Sigmoid colon (tissue), 7 donors: Measurements from ENCODE around the gene TANGO6. TPM values are rescaled to one million over a fixed set of nuclear protein-coding genes. Genes with fewer than 3 reads are reported as not detected.

Source experiments
- DNase-seq: peaks from one replicate; pipeline ENCODE4 v3.0.0-alpha.2; 2019
- H3K27ac ChIP-seq, 4 donors: fragments of 200-600 bp; sonication (generic); one replicate each; pipeline ENCODE4 v1.5.1; 2016 to 2019; ENCODE audit warnings: mild to moderate bottlenecking in 1 of 4
- H3K27me3 ChIP-seq, 3 donors: fragments of 200-600 bp; sonication (generic); one replicate each; pipeline ENCODE4 v1.5.1; 2019; ENCODE audit warnings: mild to moderate bottlenecking in 1 of 3
- H3K36me3 ChIP-seq, 4 donors: fragments of 200-600 bp; sonication (generic); one replicate each; pipeline ENCODE4 v1.5.1; 2016 to 2019
- H3K4me1 ChIP-seq, 4 donors: fragments of 200-600 bp; sonication (generic); one replicate each; pipeline ENCODE4 v1.5.1; 2017 to 2019
- H3K4me3 ChIP-seq, 4 donors: fragments of 200-600 bp; sonication (generic); one replicate each; pipeline ENCODE4 v1.5.1; 2017 to 2019; ENCODE audit warnings: mild to moderate bottlenecking in 2 of 4, moderate library complexity in 1 of 4
- H3K9me3 ChIP-seq, 4 donors: fragments of 200-600 bp in 3 of 4; sonication (generic) in 3 of 4; one replicate each; pipeline versions ENCODE4 v1.5.1 to v1.6.1; 2013 to 2019
- EP300 ChIP-seq, 4 donors: sonication (generic); formaldehyde crosslinking; IDR thresholded peaks; one replicate each; pipeline ENCODE4 v1.6.1; 2017; ENCODE audit warnings: antibody characterized with exemption in 4 of 4
- POLR2A ChIP-seq, 2 donors: fragments of 450-650 bp; IDR thresholded peaks; one replicate each; pipeline ENCODE4 v1.6.1; 2016; ENCODE audit warnings: antibody characterized with exemption in 2 of 2, mild to moderate bottlenecking in 2 of 2, moderate library complexity in 2 of 2
- POLR2AphosphoS5 ChIP-seq, 4 donors: sonication (generic); formaldehyde crosslinking; IDR thresholded peaks; one replicate each; pipeline ENCODE4 v1.6.1; 2017; ENCODE audit warnings: antibody characterized with exemption in 4 of 4
- WGBS, 2 donors: extraction: QIAGEN DNeasy Blood & Tissue Kit; methylation state at CpG; one replicate each; pipeline ENCODE4 v1.1.7; 2013; 5-methylcytosine and 5-hydroxymethylcytosine counted together
- intact Hi-C: fragments of 100-400 bp; cut with DNase I; formaldehyde crosslinking; loops from one replicate; pipeline ENCODE4 v1.15.1; 2023
- polyA plus RNA-seq, 3 donors: library from polyadenylated mRNA; stranded (reverse); fragments of 200-250 nt; gene quantifications; one replicate each; pipeline ENCODE4 v1.2.3, GENCODE V29; 2013
- total RNA-seq, 4 donors: library from RNA; depleted of rRNA; stranded (reverse); fragments of >200 nt; gene quantifications; one replicate each; pipeline ENCODE4 v1.1.0, GENCODE V29; 2016
- TF ChIP-seq, protein P1 (sequence below), 4 experiments: fragments of 450-650 bp in 3 of 4; fragments of 200-600 bp in 1 of 4; IDR thresholded peaks; one replicate each; pipeline ENCODE4 v1.5.1; 2016 to 2019; ENCODE audit warnings: antibody characterized with exemption in 4 of 4, mild to moderate bottlenecking in 3 of 4, moderate library complexity in 2 of 4
- donor health status: healthy with polysubstance abuse.
- donor health status: Bipolar disorder and iron deficiency.
- donor health status: healthy.

TANGO6 gene
- total and polyA plus RNA-seq, 7 donors = 0.92 to 23.5 (median 16.0) TPM

DNA sequence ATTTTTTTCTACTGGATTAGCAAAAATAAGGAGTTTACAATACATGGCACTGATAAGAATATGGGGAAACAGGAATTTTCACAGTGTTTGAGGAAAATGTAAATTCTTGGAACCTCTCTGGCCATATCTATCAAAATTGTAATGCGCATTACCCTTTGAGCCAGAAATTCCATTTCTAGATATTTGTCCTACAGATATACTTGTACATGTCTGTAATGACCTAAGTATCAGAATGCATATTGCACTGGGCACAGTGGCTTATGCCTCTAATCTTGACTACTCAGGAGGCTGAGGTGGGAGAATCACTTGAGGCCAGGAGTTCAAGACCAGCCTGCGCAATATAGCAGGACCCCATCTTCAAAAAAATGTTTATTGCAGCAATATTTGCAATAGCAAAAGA, 236.4 kb downstream of the TANGO6 start:
- Histone ChIP-seq H3K4me3 (no peak overlapping the region), H3K9me3 (no peaks in the 10 kb centered on the region), H3K4me1 (no peaks in the 10 kb centered on the region), H3K27me3 (no peaks in the 10 kb centered on the region), H3K36me3 (peaks cover 0 to 5% (median 0%) of the 10 kb centered on the region in 4 donors), H3K27ac (no peak overlapping the region)
- TF ChIP-seq, protein P1, sequence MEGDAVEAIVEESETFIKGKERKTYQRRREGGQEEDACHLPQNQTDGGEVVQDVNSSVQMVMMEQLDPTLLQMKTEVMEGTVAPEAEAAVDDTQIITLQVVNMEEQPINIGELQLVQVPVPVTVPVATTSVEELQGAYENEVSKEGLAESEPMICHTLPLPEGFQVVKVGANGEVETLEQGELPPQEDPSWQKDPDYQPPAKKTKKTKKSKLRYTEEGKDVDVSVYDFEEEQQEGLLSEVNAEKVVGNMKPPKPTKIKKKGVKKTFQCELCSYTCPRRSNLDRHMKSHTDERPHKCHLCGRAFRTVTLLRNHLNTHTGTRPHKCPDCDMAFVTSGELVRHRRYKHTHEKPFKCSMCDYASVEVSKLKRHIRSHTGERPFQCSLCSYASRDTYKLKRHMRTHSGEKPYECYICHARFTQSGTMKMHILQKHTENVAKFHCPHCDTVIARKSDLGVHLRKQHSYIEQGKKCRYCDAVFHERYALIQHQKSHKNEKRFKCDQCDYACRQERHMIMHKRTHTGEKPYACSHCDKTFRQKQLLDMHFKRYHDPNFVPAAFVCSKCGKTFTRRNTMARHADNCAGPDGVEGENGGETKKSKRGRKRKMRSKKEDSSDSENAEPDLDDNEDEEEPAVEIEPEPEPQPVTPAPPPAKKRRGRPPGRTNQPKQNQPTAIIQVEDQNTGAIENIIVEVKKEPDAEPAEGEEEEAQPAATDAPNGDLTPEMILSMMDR (IDR thresholded peaks at IDR 0.05) = no peak
- TF ChIP-seq EP300 (IDR thresholded peaks at IDR 0.05) (no peak), POLR2A (IDR thresholded peaks at IDR 0.05) (no peak), POLR2AphosphoS5 (IDR thresholded peaks at IDR 0.05) (no peak)
- DNase-seq = no peak
- 94 to 99% methylated on average over 2 of the region's 2 CpGs for WGBS, 2 donors
- intact Hi-C loops = no loop called here

DNA sequence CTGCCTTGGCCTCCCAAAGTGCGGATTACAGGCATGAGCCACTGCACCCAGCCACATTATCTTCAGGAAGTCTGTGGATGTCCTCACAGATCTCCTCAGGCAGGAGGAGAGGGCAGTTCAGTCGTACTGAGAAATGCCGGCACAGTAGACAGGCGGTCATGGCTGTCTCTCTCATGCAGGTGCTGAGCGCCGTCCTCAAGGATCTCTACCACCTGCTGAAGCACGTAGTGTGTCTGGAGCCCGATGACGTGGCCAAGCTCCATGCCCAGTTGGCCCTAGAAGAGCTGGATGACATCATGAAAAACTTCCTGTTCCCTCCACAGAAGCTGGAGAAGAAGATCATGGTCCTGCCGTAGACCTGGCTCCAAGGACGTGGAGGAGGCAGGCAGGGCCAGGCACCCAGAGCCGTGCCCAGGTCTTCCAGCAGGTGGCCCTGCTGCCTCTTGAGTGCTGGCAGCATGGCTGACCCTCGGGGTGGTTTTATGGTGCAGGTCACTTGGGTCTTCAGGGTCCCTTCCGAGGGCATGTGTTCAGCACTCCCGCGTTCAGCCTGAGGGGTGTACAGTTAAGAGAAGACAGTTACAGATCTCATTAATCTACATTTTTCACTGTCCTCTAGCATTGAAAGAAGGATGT, 240.1 kb downstream of the TANGO6 start:
- Histone ChIP-seq H3K27me3 (no peaks in the 10 kb centered on the region), H3K9me3 (no peaks in the 10 kb centered on the region), H3K36me3 (peaks cover 0 to 5% (median 0%) of the 10 kb centered on the region in 4 donors), H3K4me1 (no peaks in the 10 kb centered on the region), H3K27ac (no peak overlapping the region), H3K4me3 (no peak overlapping the region)
- no peak for TF ChIP-seq POLR2A (IDR thresholded peaks at IDR 0.05)
- no peak for TF ChIP-seq POLR2AphosphoS5 (IDR thresholded peaks at IDR 0.05)
- TF ChIP-seq, protein P1 (IDR thresholded peaks at IDR 0.05) = no peak
- no peak for TF ChIP-seq EP300 (IDR thresholded peaks at IDR 0.05)
- intact Hi-C loops = no loop called here
- 95 to 96% methylated on average over 16 of the region's 16 CpGs for WGBS, 2 donors
- no peak for DNase-seq

DNA sequence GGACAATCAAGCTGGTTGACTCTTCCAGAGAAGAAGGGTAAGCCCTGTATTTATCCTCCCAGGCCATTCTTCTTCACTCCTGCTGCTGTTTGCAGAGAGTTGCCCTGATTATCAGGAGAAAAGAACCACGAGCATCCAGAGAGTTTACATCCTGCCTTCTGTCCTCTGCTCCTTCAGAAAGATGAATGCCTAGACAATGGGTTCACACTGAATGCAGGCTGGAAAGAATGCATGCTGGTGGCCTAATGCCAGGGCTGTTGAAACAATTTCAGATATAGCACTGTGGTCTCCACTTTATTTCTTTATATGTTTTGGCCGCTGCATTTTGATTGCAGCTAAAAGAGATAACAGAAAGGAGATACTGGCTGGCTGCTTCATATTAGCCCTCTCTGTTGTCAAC, 241.0 kb downstream of the TANGO6 start:
- Histone ChIP-seq H3K27me3 (no peaks in the 10 kb centered on the region), H3K4me3 (no peak overlapping the region), H3K9me3 (no peaks in the 10 kb centered on the region), H3K27ac (no peak overlapping the region), H3K4me1 (no peaks in the 10 kb centered on the region), H3K36me3 (peaks cover 0 to 5% (median 0%) of the 10 kb centered on the region in 4 donors)
- no peak for DNase-seq
- TF ChIP-seq POLR2A (IDR thresholded peaks at IDR 0.05) (no peak), EP300 (IDR thresholded peaks at IDR 0.05) (no peak), POLR2AphosphoS5 (IDR thresholded peaks at IDR 0.05) (no peak)
- TF ChIP-seq, protein P1 (IDR thresholded peaks at IDR 0.05) = no peak
- intact Hi-C loops = no loop called here
- WGBS, 2 donors = 72 to 81% methylated on average over 2 of the region's 2 CpGs

DNA sequence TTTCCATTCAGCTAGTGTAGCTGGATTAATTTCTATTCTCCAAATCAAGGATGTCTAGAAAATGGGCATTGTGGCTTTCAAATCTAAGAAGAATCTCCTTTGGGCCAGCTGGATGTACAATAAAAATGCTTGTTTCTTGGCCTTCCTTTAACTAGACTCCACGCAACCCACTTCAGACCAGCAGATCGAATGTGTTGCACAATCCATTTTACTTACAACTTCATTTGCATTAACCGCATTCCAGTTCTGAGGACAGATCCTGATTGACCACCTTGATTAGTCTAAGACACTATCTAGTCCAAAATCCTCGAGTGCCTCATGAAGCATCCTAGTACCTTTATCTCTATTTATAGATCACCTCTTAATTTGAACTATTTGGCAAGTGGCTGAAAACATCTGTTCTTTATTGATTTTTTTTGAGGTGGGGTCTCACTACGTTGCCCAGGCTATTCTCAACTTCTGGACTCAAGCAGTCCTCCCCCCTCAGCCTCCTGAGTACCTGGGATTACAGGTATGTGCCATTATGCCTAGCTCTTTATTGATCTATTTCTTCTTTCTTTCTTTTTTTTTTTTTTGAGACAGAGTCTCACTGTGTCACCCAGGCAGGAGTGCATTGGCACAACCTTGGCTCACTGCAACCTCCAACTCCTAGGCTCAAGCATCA, 241.8 kb downstream of the TANGO6 start:
- Histone ChIP-seq H3K27ac (no peak overlapping the region), H3K36me3 (peaks cover 0 to 5% (median 0%) of the 10 kb centered on the region in 4 donors), H3K9me3 (no peaks in the 10 kb centered on the region), H3K27me3 (no peaks in the 10 kb centered on the region), H3K4me1 (no peaks in the 10 kb centered on the region), H3K4me3 (no peak overlapping the region)
- TF ChIP-seq POLR2A (IDR thresholded peaks at IDR 0.05) (no peak), EP300 (IDR thresholded peaks at IDR 0.05) (no peak), POLR2AphosphoS5 (IDR thresholded peaks at IDR 0.05) (no peak)
- TF ChIP-seq, protein P1 (IDR thresholded peaks at IDR 0.05) = no peak
- intact Hi-C loops = no loop called here
- WGBS, 2 donors = 89 to 90% methylated on average over 5 of the region's 5 CpGs
- DNase-seq = no peak
